GM12878 (cell line): Measurements from ENCODE around the gene CHMP1A. TPM values are rescaled to one million over a fixed set of nuclear protein-coding genes. Genes with fewer than 3 reads are reported as not detected.

Experiments
- ATAC-seq: fragments of 200-7000 bp; cut with Tn5 transposase; 3 replicates; pipeline ENCODE4 v1.9.1; 2020; ENCODE audit warnings: mild to moderate bottlenecking, moderate library complexity
- BruUV-seq: library from RNA; stranded (reverse); fragments of 400-500 nt; replicated peaks from 2 replicates; lab custom pipeline; 2021; lab: Mats Ljungman, UMichigan
- CTCF ChIA-PET: fragments of 300-600 bp; sonication (Branson Sonifier 250); formaldehyde crosslinking; extraction: SDS; loops from one replicate; lab custom pipeline; 2021; ENCODE audit warnings: inconsistent platforms; lab: Yijun Ruan, JAX
- POLR2A ChIA-PET: fragments of 350-600 bp; formaldehyde crosslinking; extraction: SDS; loops from one replicate; lab custom pipeline; 2021; ENCODE audit warnings: inconsistent platforms; lab: Charles Lee
- RAD21 ChIA-PET: fragments of 300-600 bp; sonication (Branson Sonifier 250); formaldehyde crosslinking; loops from one replicate; lab custom pipeline; 2023; ENCODE audit warnings: antibody characterized with exemption; ENCODE audit not compliant: unreplicated experiment; lab: Charles Lee
- SMC1A ChIA-PET: fragments of 300-600 bp; sonication (Branson Sonifier 250); formaldehyde crosslinking; loops from one replicate; lab custom pipeline; 2023; ENCODE audit not compliant: unreplicated experiment, uncharacterized antibody; lab: Charles Lee
- DNase-seq: peaks from one replicate; pipeline ENCODE4 v3.0.0-alpha.2; 2011; ENCODE audit warnings: low read depth, low spot score
- FAIRE-seq: peaks from 3 replicates; lab custom pipeline; 2011; peaks lifted over from hg19 to GRCh38; lab: Jason Lieb, UNC
- H2AFZ ChIP-seq: 2 replicates; pipeline ENCODE4 v1.6.0; 2011; ENCODE audit warnings: low read depth, low read length, control low read depth; ENCODE audit not compliant: control insufficient read depth
- H3K27ac ChIP-seq: 2 replicates; pipeline ENCODE4 v1.5.1; 2011; ENCODE audit warnings: control low read depth; ENCODE audit not compliant: control insufficient read depth, insufficient read depth
- H3K27me3 ChIP-seq, 2 experiments: replicated peaks in 1 of 2; 2 replicates each; pipeline versions ENCODE4 v1.6.0 to v1.6.1; 2011; ENCODE audit warnings: low read length in 1 of 2; ENCODE audit not compliant: control insufficient read depth in 2 of 2, insufficient read depth in 2 of 2
- H3K36me3 ChIP-seq, 2 experiments: 2 replicates each; pipeline ENCODE4 v1.5.1; 2011; ENCODE audit warnings: low read length in 1 of 2; ENCODE audit not compliant: control insufficient read depth in 2 of 2, insufficient read depth in 2 of 2
- H3K4me1 ChIP-seq: 2 replicates; pipeline ENCODE4 v1.6.1; 2011; ENCODE audit warnings: mild to moderate bottlenecking, low read length, moderate library complexity, mixed read lengths; ENCODE audit not compliant: control insufficient read depth, insufficient read depth
- H3K4me2 ChIP-seq: 2 replicates; pipeline ENCODE4 v1.6.0; 2011; ENCODE audit warnings: control low read depth; ENCODE audit not compliant: control insufficient read depth, insufficient read depth
- H3K4me3 ChIP-seq: fragments of 200-600 bp; sonication (generic); 2 replicates; pipeline ENCODE4 v1.5.1; 2016
- H3K79me2 ChIP-seq: 2 replicates; pipeline ENCODE4 v1.6.0; 2011; ENCODE audit warnings: low read length; ENCODE audit not compliant: control insufficient read depth, insufficient read depth
- H3K9ac ChIP-seq: 2 replicates; pipeline ENCODE4 v1.8.0; 2011; ENCODE audit warnings: low read length, control low read depth, mixed read lengths; ENCODE audit not compliant: control insufficient read depth, insufficient read depth
- H3K9me3 ChIP-seq: replicated peaks from 3 replicates; pipeline ENCODE4 v1.5.1; 2011; ENCODE audit warnings: mild to moderate bottlenecking, low read length; ENCODE audit not compliant: control insufficient read depth, insufficient read depth
- H4K20me1 ChIP-seq: 2 replicates; pipeline ENCODE4 v1.6.0; 2011; ENCODE audit not compliant: control insufficient read depth, insufficient read depth
- ATF7 ChIP-seq: fragments of 450-650 bp; IDR thresholded peaks from 2 replicates; pipeline ENCODE4 v1.6.1; 2016; ENCODE audit warnings: low read depth, mild to moderate bottlenecking
- CBFB ChIP-seq: IDR thresholded peaks from 2 replicates; pipeline ENCODE4 v1.6.1; 2016; ENCODE audit warnings: antibody characterized with exemption, low read depth
- EED ChIP-seq: sonication (generic); IDR thresholded peaks from 2 replicates; pipeline ENCODE4 v1.6.1; 2016; ENCODE audit warnings: antibody characterized with exemption, low read depth
- ESRRA ChIP-seq: IDR thresholded peaks from 2 replicates; pipeline ENCODE4 v1.6.1; 2012; ENCODE audit warnings: mild to moderate bottlenecking, low read length, improper control_type of control experiment
- GATAD2B ChIP-seq: fragments of 450-650 bp; conservative IDR thresholded peaks from 2 replicates; pipeline ENCODE4 v1.6.1; 2017; ENCODE audit warnings: low read depth, mild to moderate bottlenecking, moderate library complexity
- HDAC2 ChIP-seq: fragments of 200-600 bp; sonication (generic); IDR thresholded peaks from 2 replicates; pipeline ENCODE4 v1.6.1; 2017
- IKZF1 ChIP-seq: fragments of 450-650 bp; conservative IDR thresholded peaks from 2 replicates; pipeline ENCODE4 v1.6.1; 2017; ENCODE audit warnings: antibody characterized with exemption, mild to moderate bottlenecking
- NFYB ChIP-seq: IDR thresholded peaks from 2 replicates; pipeline ENCODE4 v1.6.1; 2011; ENCODE audit warnings: low read depth, mild to moderate bottlenecking, low read length, improper control_type of control experiment, moderate library complexity; ENCODE audit not compliant: insufficient read depth
- PML ChIP-seq: IDR thresholded peaks from 2 replicates; pipeline ENCODE4 v1.6.1; 2012; ENCODE audit warnings: low read length, inconsistent platforms
- RAD51 ChIP-seq: fragments of 450-650 bp; IDR thresholded peaks from 2 replicates; pipeline ENCODE4 v1.6.1; 2016; ENCODE audit warnings: moderate library complexity, mild to moderate bottlenecking, inconsistent platforms
- SMAD5 ChIP-seq: IDR thresholded peaks from 2 replicates; pipeline ENCODE4 v1.6.1; 2016; ENCODE audit warnings: antibody characterized with exemption, low read depth
- SUPT20H ChIP-seq: IDR thresholded peaks from 2 replicates; pipeline ENCODE4 v1.6.1; 2011; ENCODE audit warnings: low read depth, mild to moderate bottlenecking, low read length, moderate library complexity, borderline replicate concordance; ENCODE audit not compliant: control insufficient read depth
- SUZ12 ChIP-seq: fragments of 200-600 bp; sonication (generic); IDR thresholded peaks from one replicate; pipeline ENCODE4 v1.6.1; 2018; ENCODE audit warnings: antibody characterized with exemption, mild to moderate bottlenecking; ENCODE audit not compliant: unreplicated experiment
- TAF1 ChIP-seq: IDR thresholded peaks from 2 replicates; pipeline ENCODE4 v1.6.1; 2011; ENCODE audit warnings: mild to moderate bottlenecking, low read depth, low read length, borderline replicate concordance
- TCF7 ChIP-seq: IDR thresholded peaks from 2 replicates; pipeline ENCODE4 v1.6.1; 2014; ENCODE audit warnings: antibody characterized with exemption, borderline replicate concordance
- ZBED1 ChIP-seq: IDR thresholded peaks from 2 replicates; pipeline ENCODE4 v1.6.1; 2016; ENCODE audit warnings: borderline replicate concordance
- WGBS: methylation state at CpG from one replicate; pipeline ENCODE4 v1.1.6; 2016; ENCODE audit warnings: low lambda C conversion rate; ENCODE audit not compliant: insufficient replicate concordance, insufficient coverage; ENCODE audit errors: missing lambda C conversion rate; 5-methylcytosine and 5-hydroxymethylcytosine counted together
- in situ Hi-C: fragments of 300-500 bp; cut with MboI; formaldehyde crosslinking; loops from 9 replicates; pipeline ENCODE4 v1.14.3; 2018; ENCODE audit warnings: mixed read lengths
- intact Hi-C: fragments of 100-400 bp; cut with micrococcal nuclease; formaldehyde crosslinking; loops from one replicate; pipeline ENCODE4 v1.14.2; 2022; ENCODE audit not compliant: unreplicated experiment
- polyA plus RNA-seq, 11 experiments: library from polyadenylated mRNA; depleted of rRNA in 4 of 11; unstranded in 6 of 11; stranded (reverse) in 5 of 11; fragments of >200 nt; fragmentation: Nextera tagmentation in 4 of 11; fragmentation: Illumina TruSeq in 1 of 11; extraction: Ambion mirVana in 4 of 11; extraction: Trizol in 1 of 11; gene quantifications; 1 replicate in 1 of 11; 2 replicates in 10 of 11; pipeline versions ENCODE4 v1.2.1 to v1.2.3, GENCODE V29; 2011 to 2016; ENCODE audit warnings: inconsistent platforms in 2 of 11, missing spikeins in 2 of 11, low read depth in 1 of 11
- total RNA-seq, 4 experiments: library from RNA; depleted of rRNA in 3 of 4; stranded (reverse); fragments of >200 nt in 3 of 4; fragmentation: Illumina TruSeq in 1 of 4; extraction: Trizol in 1 of 4; gene quantifications; 2 replicates each; pipeline versions ENCODE4 v1.2.1 to v1.2.3, GENCODE V29; 2013 to 2021
- TF ChIP-seq, protein P1 (sequence below): fragments of 450-650 bp; formaldehyde crosslinking; IDR thresholded peaks from 2 replicates; pipeline ENCODE4 v1.4.0; 2022; ENCODE audit warnings: mild to moderate bottlenecking, moderate library complexity
- TF ChIP-seq, protein P2 (sequence below): fragments of 450-650 bp; IDR thresholded peaks from 2 replicates; pipeline ENCODE4 v1.6.1; 2017; ENCODE audit warnings: borderline replicate concordance
- TF ChIP-seq, protein P3 (sequence below): IDR thresholded peaks from 2 replicates; pipeline ENCODE4 v1.6.1; 2012; ENCODE audit warnings: mild to moderate bottlenecking, low read depth, low read length

Gene CHMP1A
- total and polyA plus RNA-seq, 10 of the 15 experiments (the other 5 are each of a cell fraction or from before 2014, with no cell fraction given), result 1.0 to 86.7 (median 54.7) TPM

DNA sequence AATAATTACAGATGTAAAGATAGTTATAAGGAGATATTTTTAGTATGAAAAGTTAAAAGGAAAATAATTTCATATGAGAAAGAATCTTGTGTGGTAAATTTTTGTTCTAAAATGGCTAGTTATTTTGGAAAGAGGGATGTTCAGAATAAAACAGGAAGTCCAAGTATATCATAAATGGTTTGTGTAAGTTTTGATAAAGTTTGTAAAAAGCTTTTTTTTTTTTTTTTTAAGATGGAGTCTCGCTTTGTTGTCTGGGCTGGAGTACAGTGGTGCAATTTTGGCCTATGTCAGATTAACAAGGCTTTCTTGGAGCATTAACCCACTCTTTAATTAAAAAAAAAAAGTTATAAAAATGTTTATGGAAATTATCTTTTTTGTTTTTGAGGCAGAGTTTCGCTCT, 20.8 kb upstream of the CHMP1A start:
- ChIA-PET SMC1A (no interaction called here), CTCF (interaction anchor here (0.6 kb wide), 1 partner anchor 121 kb away, joined by 3 read pairs; no protein-coding TSS in a partner anchor)
- no TSS peak for BruUV-seq

More for the DNA sequence above, 20.8 kb upstream of the CHMP1A start:
- Histone ChIP-seq H3K4me1 (no peaks in the 10 kb centered on the region), H3K27me3 (no peaks in the 10 kb centered on the region), H3K4me2 (no peak overlapping the region), H3K36me3 (no peaks in the 10 kb centered on the region), H3K9me3 (no peaks in the 10 kb centered on the region; the same call in 2 of the 3 replicates), H2AFZ (no peak overlapping the region), H4K20me1 (no peaks in the 10 kb centered on the region), H3K4me3 (no peak overlapping the region), H3K27ac (no peak overlapping the region), H3K9ac (no peak overlapping the region), H3K79me2 (no peaks in the 10 kb centered on the region)
- WGBS, result 43% methylated on average over 2 of the region's 2 CpGs
- RAD21 ChIA-PET, result no interaction called here
- ATAC-seq (no peak), DNase-seq (no peak), FAIRE-seq (no peak)
- in situ Hi-C loops (no loop called here), intact Hi-C loops (no loop called here)
- POLR2A ChIA-PET, result no interaction called here
- TF ChIP-seq ESRRA (no peak), TCF7 (no peak), RAD51 (no peak), SMAD5 (no peak), ATF7 (no peak), CBFB (no peak), IKZF1 (no peak), SUPT20H (no peak), GATAD2B (no peak), ZBED1 (no peak), EED (no peak), HDAC2 (no peak), SUZ12 (no peak), PML (no peak), TAF1 (no peak), NFYB (no peak)
- TF ChIP-seq, protein P1, sequence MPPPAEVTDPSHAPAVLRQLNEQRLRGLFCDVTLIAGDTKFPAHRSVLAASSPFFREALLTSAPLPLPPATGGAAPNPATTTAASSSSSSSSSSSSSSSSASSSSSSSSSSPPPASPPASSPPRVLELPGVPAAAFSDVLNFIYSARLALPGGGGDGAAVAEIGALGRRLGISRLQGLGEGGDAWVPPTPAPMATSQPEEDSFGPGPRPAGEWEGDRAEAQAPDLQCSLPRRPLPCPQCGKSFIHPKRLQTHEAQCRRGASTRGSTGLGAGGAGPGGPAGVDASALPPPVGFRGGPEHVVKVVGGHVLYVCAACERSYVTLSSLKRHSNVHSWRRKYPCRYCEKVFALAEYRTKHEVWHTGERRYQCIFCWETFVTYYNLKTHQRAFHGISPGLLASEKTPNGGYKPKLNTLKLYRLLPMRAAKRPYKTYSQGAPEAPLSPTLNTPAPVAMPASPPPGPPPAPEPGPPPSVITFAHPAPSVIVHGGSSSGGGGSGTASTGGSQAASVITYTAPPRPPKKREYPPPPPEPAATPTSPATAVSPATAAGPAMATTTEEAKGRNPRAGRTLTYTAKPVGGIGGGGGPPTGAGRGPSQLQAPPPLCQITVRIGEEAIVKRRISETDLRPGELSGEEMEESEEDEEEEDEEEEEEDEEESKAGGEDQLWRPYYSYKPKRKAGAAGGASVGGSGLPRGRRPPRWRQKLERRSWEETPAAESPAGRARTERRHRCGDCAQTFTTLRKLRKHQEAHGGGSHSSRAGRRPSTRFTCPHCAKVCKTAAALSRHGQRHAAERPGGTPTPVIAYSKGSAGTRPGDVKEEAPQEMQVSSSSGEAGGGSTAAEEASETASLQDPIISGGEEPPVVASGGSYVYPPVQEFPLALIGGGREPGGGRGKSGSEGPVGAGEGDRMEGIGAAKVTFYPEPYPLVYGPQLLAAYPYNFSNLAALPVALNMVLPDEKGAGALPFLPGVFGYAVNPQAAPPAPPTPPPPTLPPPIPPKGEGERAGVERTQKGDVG (CRISPR knock-in tag), result no peak
- TF ChIP-seq, protein P2, sequence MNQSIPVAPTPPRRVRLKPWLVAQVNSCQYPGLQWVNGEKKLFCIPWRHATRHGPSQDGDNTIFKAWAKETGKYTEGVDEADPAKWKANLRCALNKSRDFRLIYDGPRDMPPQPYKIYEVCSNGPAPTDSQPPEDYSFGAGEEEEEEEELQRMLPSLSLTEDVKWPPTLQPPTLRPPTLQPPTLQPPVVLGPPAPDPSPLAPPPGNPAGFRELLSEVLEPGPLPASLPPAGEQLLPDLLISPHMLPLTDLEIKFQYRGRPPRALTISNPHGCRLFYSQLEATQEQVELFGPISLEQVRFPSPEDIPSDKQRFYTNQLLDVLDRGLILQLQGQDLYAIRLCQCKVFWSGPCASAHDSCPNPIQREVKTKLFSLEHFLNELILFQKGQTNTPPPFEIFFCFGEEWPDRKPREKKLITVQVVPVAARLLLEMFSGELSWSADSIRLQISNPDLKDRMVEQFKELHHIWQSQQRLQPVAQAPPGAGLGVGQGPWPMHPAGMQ, result no peak
- TF ChIP-seq, protein P3, sequence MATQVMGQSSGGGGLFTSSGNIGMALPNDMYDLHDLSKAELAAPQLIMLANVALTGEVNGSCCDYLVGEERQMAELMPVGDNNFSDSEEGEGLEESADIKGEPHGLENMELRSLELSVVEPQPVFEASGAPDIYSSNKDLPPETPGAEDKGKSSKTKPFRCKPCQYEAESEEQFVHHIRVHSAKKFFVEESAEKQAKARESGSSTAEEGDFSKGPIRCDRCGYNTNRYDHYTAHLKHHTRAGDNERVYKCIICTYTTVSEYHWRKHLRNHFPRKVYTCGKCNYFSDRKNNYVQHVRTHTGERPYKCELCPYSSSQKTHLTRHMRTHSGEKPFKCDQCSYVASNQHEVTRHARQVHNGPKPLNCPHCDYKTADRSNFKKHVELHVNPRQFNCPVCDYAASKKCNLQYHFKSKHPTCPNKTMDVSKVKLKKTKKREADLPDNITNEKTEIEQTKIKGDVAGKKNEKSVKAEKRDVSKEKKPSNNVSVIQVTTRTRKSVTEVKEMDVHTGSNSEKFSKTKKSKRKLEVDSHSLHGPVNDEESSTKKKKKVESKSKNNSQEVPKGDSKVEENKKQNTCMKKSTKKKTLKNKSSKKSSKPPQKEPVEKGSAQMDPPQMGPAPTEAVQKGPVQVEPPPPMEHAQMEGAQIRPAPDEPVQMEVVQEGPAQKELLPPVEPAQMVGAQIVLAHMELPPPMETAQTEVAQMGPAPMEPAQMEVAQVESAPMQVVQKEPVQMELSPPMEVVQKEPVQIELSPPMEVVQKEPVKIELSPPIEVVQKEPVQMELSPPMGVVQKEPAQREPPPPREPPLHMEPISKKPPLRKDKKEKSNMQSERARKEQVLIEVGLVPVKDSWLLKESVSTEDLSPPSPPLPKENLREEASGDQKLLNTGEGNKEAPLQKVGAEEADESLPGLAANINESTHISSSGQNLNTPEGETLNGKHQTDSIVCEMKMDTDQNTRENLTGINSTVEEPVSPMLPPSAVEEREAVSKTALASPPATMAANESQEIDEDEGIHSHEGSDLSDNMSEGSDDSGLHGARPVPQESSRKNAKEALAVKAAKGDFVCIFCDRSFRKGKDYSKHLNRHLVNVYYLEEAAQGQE, result no peak
